ENCODE data around the gene OR6S1. TPM values are rescaled to one million over a fixed set of nuclear protein-coding genes. Genes with fewer than 3 reads are reported as not detected.

Gene OR6S1
- total and polyA plus RNA-seq, 10 of the 15 experiments (the other 5 are each of a cell fraction or from before 2014, with no cell fraction given) = 0.22 to 0.67 (median 0.43) TPM; not detected in 4

GRCh38 chr14:20659336-20659735 lies 17.8 kb upstream of the OR6S1 start:
- ChIA-PET CTCF (interaction anchor here (1.2 to 11.5 kb wide), 3 partner anchors 24 to 46 kb away, joined by 3 to 214 read pairs (median 61); partner anchors contain the start of genes ANG and RNASE4), SMC1A (ENCODE audit: uncharacterized antibody, unreplicated experiment) (interaction anchor here (1.5 to 2.9 kb wide), 2 partner anchors 22 to 24 kb away, joined by 3 to 10 read pairs; no protein-coding TSS in a partner anchor), RAD21 (ENCODE audit: unreplicated experiment) (interaction anchor here (1.0 to 1.1 kb wide), 2 partner anchors 20 to 29 kb away, joined by 3 to 4 read pairs; no protein-coding TSS in a partner anchor), POLR2A (no interaction called here)
- Histone ChIP-seq H3K27ac (ENCODE audit: control insufficient read depth, insufficient read depth) (no peak overlapping the region), H3K79me2 (ENCODE audit: control insufficient read depth, insufficient read depth, low read length) (peaks cover 9% of the 10 kb centered on the region), H3K4me1 (ENCODE audit: control insufficient read depth, insufficient read depth, low read length) (peaks cover 7% of the 10 kb centered on the region), H3K36me3 (ENCODE audit: control insufficient read depth in 2 of 2, insufficient read depth in 2 of 2, low read length in 1 of 2) (peaks cover 0 to 3% of the 10 kb centered on the region in 2 experiments; a peak in 1 of 4 replicates), H3K4me2 (ENCODE audit: control insufficient read depth, insufficient read depth) (no peak overlapping the region), H3K9me3 (replicated peaks; ENCODE audit: control insufficient read depth, insufficient read depth, low read length) (no peaks in the 10 kb centered on the region), H2AFZ (ENCODE audit: control insufficient read depth, low read depth, low read length) (no peak overlapping the region), H3K27me3 (replicated peaks in 1 of 2; ENCODE audit: control insufficient read depth in 2 of 2, insufficient read depth in 2 of 2, low read length in 1 of 2) (no peaks in the 10 kb centered on the region; a peak in 2 of 4 replicates), H3K4me3 (no peak overlapping the region), H4K20me1 (ENCODE audit: control insufficient read depth, insufficient read depth) (no peaks in the 10 kb centered on the region; the same call in 1 of the 2 replicates), H3K9ac (ENCODE audit: control insufficient read depth, insufficient read depth, low read length) (no peak overlapping the region)
- DNase-seq (ENCODE audit: low read depth, low spot score) (no peak), ATAC-seq (no peak), FAIRE-seq (no peak)
- BruUV-seq (replicated peaks) = no TSS peak
- intact Hi-C loops (cut with micrococcal nuclease; ENCODE audit: unreplicated experiment) (no loop called here), in situ Hi-C loops (cut with MboI) (no loop called here)
- 16% methylated on average over 6 of the region's 6 CpGs for WGBS (ENCODE audit: insufficient coverage, insufficient replicate concordance, low lambda C conversion rate, missing lambda C conversion rate)
- TF ChIP-seq NR2C2 (IDR thresholded peaks at IDR 0.05; ENCODE audit: borderline replicate concordance, control insufficient read depth, insufficient read length, low read depth) (no peak), BHLHE40 (IDR thresholded peaks at IDR 0.05; ENCODE audit: borderline replicate concordance in 1 of 2, low read depth in 2 of 2, low read length in 1 of 2) (no peak), E4F1 (IDR thresholded peaks at IDR 0.05; ENCODE audit: borderline replicate concordance, partially characterized antibody) (no peak), POU2F2 (IDR thresholded peaks at IDR 0.05; ENCODE audit: borderline replicate concordance, low read depth, low read length) (no peak), SIN3A (IDR thresholded peaks at IDR 0.05; ENCODE audit: low read depth, low read length) (no peak), ZNF217 (IDR thresholded peaks at IDR 0.05) (no peak), EZH2 (IDR thresholded peaks at IDR 0.05; ENCODE audit: borderline replicate concordance, control insufficient read depth, low read depth, low read length) (no peak), ZBTB40 (IDR thresholded peaks at IDR 0.05; ENCODE audit: borderline replicate concordance) (no peak), YY1 (IDR thresholded peaks at IDR 0.05; ENCODE audit: low read depth, low read length) (no peak), ZBED1 (IDR thresholded peaks at IDR 0.05; ENCODE audit: borderline replicate concordance) (no peak), ELK1 (IDR thresholded peaks at IDR 0.05; ENCODE audit: low read depth, low read length) (no peak), BCL3 (IDR thresholded peaks at IDR 0.05; ENCODE audit: borderline replicate concordance, insufficient read depth, low read depth, low read length, poor library complexity, severe bottlenecking) (no peak)

Data from GM12878 (cell line).